Pancreas (tissue), 10 donors: ENCODE data around the gene NRG4. TPM values are rescaled to one million over a fixed set of nuclear protein-coding genes. Genes with fewer than 3 reads are reported as not detected.
"Not testable (repeated sequence)": the region's sequence is repeated elsewhere in the genome, so short reads cannot be mapped to it uniquely, and the experiment has no call there.

Experiments used
- ATAC-seq, 4 donors: fragments of 200-7000 bp; cut with Tn5 transposase; one replicate each; pipeline versions ENCODE4 v1.8.0 to v1.9.1; 2020; ENCODE audit warnings: mild to moderate bottlenecking in 4 of 4, moderate library complexity in 4 of 4
- DNase-seq, 6 donors: peaks; one replicate each; pipeline ENCODE4 v3.0.0-alpha.2; 2020
- FAIRE-seq: peaks from 2 replicates; lab custom pipeline; 2012; peaks lifted over from hg19 to GRCh38; lab: Jason Lieb, UNC
- H3K27ac ChIP-seq, 4 donors: fragments of 200-600 bp; sonication (generic); 1 replicate in 3 of 4; 2 replicates in 1 of 4; pipeline versions ENCODE4 v1.5.0 to v1.8.0; 2020
- H3K27me3 ChIP-seq, 4 donors: fragments of 200-600 bp; one replicate each; pipeline ENCODE4 v1.8.0; 2021
- H3K36me3 ChIP-seq, 3 donors: fragments of 200-600 bp; sonication (generic) in 1 of 3; one replicate each; pipeline versions ENCODE4 v1.5.0 to v1.8.0; 2020 to 2021
- H3K4me1 ChIP-seq, 3 donors: fragments of 200-600 bp; one replicate each; pipeline ENCODE4 v1.8.0; 2021
- H3K4me3 ChIP-seq, 4 donors: fragments of 200-600 bp; sonication (generic) in 2 of 4; one replicate each; pipeline versions ENCODE4 v1.5.0 to v1.8.0; 2020 to 2021
- H3K9me3 ChIP-seq, 4 donors: fragments of 200-600 bp; one replicate each; pipeline ENCODE4 v1.8.0; 2021
- WGBS, 2 donors: extraction: QIAGEN DNeasy Blood & Tissue Kit; methylation state at CpG; one replicate each; pipeline ENCODE4 v1.1.7; 2013; 5-methylcytosine and 5-hydroxymethylcytosine counted together
- intact Hi-C, 3 donors: fragments of 100-400 bp; cut with DNase I; formaldehyde crosslinking; loops; one replicate each; pipeline versions ENCODE4 v1.11.1 to v1.14.2; 2022
- polyA plus RNA-seq, 2 donors: library from polyadenylated mRNA; stranded (reverse); fragments of 200-250 nt; gene quantifications; one replicate each; pipeline ENCODE4 v1.2.3, GENCODE V29; 2013
- total RNA-seq, 6 donors: library from RNA; stranded (reverse); fragmentation: NEBNext Ultra II Directional in 4 of 6; extraction: Animal tissue kit (Norgen Biotek cat#: 25700) in 4 of 6; gene quantifications; one replicate each; pipeline versions ENCODE4 v1.2.1 to v1.2.4, GENCODE V29; 2021 to 2023
- TF ChIP-seq, protein P1 (sequence below), 4 donors: fragments of 200-600 bp; sonication (generic) in 3 of 4; IDR thresholded peaks; one replicate each; pipeline versions ENCODE4 v1.5.0 to v1.8.0; 2021; ENCODE audit warnings: antibody characterized with exemption in 4 of 4
- donor health status: healthy with polysubstance abuse.
- donor health status: DM: no; HTN: no; CAD: no; lungs with moderate emphysema.
- donor health status: DM: no; HTN: no; CAD: no.
- donor health status: control.
- donor health status: control.
- donor health status: Bipolar disorder and iron deficiency.
- donor health status: DM: yes; HTN: yes; CAD: no.
- donor health status: DM: no; HTN: no; CAD: no.
- donor health status: DM: no; HTN: no; CAD: no.
- donor health status: DM: yes; HTN: yes; CAD: no.

NRG4 gene
- total and polyA plus RNA-seq, 8 donors = 6.0 to 50.1 (median 27.8) TPM

- intact Hi-C loops = no loop called here
- no peaks in the 10 kb centered on the region for H3K27me3 ChIP-seq
- ATAC-seq (peak in 2 of 4 donors; percentile 45 to 50), FAIRE-seq (no peak), DNase-seq (no peak)
- no peak overlapping the region for H3K4me3 ChIP-seq
- peaks cover 0 to 12% (median 8%) of the 10 kb centered on the region in 3 donors for H3K36me3 ChIP-seq
- peaks cover 8 to 14% (median 10%) of the 10 kb centered on the region in 3 donors for H3K4me1 ChIP-seq
- TF ChIP-seq, protein P1, sequence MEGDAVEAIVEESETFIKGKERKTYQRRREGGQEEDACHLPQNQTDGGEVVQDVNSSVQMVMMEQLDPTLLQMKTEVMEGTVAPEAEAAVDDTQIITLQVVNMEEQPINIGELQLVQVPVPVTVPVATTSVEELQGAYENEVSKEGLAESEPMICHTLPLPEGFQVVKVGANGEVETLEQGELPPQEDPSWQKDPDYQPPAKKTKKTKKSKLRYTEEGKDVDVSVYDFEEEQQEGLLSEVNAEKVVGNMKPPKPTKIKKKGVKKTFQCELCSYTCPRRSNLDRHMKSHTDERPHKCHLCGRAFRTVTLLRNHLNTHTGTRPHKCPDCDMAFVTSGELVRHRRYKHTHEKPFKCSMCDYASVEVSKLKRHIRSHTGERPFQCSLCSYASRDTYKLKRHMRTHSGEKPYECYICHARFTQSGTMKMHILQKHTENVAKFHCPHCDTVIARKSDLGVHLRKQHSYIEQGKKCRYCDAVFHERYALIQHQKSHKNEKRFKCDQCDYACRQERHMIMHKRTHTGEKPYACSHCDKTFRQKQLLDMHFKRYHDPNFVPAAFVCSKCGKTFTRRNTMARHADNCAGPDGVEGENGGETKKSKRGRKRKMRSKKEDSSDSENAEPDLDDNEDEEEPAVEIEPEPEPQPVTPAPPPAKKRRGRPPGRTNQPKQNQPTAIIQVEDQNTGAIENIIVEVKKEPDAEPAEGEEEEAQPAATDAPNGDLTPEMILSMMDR (IDR thresholded peaks at IDR 0.05) = no peak
- 7 to 13% methylated on average over 1 of the region's 1 CpG for WGBS, 2 donors
- no peaks in the 10 kb centered on the region for H3K9me3 ChIP-seq
- H3K27ac ChIP-seq = no peak overlapping the region
These were observed 95.2 kb downstream of the NRG4 start for GRCh38 chr15:75916978-75917377.

DNA sequence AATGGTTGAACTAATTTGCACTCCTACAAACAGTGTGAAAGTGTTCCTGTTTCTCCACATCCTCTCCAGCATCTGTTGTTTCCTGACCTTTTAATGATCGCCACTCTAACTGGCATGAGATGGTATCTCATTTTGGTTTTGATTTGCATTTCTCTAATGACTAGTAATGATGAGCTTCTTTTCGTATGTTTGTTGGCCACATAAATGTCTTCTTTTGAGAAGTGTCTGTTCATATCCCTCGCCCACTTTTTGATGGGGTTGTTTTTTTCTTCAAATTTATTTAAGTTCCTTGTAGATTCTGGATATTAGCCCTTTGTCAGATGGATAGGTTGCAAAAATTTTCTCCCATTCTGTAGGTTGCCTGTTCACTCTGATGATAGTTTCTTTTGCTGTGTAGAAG is 101.9 kb downstream of the NRG4 start:
- H3K36me3 ChIP-seq = peaks cover 0 to 12% (median 6%) of the 10 kb centered on the region in 3 donors
- H3K27ac ChIP-seq, H3K27me3 ChIP-seq, DNase-seq, intact Hi-C loops, H3K4me3 ChIP-seq, FAIRE-seq, H3K4me1 ChIP-seq, H3K9me3 ChIP-seq, ATAC-seq: not testable (repeated sequence)
- WGBS, 2 donors = 95 to 96% methylated on average over 3 of the region's 3 CpGs

GRCh38 chr15:75905231-75905630 is 107.0 kb downstream of the NRG4 start:
- TF ChIP-seq, protein P1 (IDR thresholded peaks at IDR 0.05) = no peak
- DNase-seq (no peak), ATAC-seq (no peak), FAIRE-seq (no peak)
- no peaks in the 10 kb centered on the region for H3K36me3 ChIP-seq
- H3K27ac ChIP-seq = no peak overlapping the region
- WGBS, 2 donors = 51 to 59% methylated on average over 5 of the region's 5 CpGs
- peak overlapping the region in 1 of 4 donors; percentile 86 for H3K4me3 ChIP-seq
- no peaks in the 10 kb centered on the region for H3K27me3 ChIP-seq
- intact Hi-C loops = loop anchor here in 1 of 3 donors (10.0 kb wide), 1 partner anchor 60 kb away; the partner anchor contains the start of gene UBE2Q2
- no peaks in the 10 kb centered on the region for H3K9me3 ChIP-seq
- H3K4me1 ChIP-seq = peaks cover 0 to 6% (median 0%) of the 10 kb centered on the region in 3 donors

DNA sequence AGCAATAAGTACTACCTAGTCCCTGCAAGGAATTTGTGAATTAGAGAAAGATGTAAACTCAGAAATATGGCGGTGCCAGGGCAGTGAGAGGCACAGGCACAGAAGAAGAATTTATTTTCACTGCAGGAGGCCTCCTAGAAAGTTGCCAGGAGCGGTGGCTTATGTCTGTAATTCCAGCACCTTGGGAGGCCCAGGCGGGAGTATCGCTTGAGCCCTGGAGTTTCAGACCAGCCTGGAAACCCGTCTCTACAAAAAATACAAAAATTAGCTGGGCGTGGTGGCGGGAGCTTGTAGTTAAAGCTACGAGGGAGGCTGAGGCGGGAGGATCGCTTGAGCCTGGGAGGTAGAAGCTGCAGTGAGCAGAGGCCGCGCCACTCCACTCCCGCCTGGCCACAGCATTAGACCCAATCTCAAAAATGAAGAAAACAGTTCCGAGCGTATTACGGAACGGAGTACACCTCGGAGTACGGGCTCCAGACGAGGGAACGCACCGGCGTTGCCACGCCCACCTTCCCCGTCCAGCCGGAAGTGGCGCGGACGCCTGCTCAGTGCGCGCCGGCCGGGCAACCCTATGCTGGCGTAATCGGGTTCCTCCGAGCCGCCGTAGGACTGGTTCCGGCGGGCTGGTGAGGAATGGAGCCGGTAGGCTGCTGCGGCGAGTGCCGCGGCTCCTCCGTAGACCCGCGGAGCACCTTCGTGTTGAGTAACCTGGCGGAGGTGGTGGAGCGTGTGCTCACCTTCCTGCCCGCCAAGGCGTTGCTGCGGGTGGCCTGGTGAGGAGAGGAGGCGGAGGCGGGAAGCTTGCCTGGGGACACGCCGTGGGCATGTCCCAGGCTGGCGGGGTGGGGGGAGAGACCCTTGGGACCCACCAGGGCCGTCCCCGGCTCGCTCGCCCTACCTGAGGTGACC is 108.6 kb downstream of the NRG4 start, which contains the start of gene FBXO22:
Gene FBXO22 (plus strand): TSS at position 548 of the 909 bp plus-strand sequence. CDS start 86 bp downstream, at position 634.
- intact Hi-C loops = loop anchor here in 1 of 3 donors (10.0 kb wide), 1 partner anchor 59 kb away; the partner anchor contains the start of gene UBE2Q2
- Histone ChIP-seq H3K27me3 (no peaks in the 10 kb centered on the region), H3K4me3 (peak within 1 kb of the TSS; percentile 65 to 98 (median 84)), H3K4me1 (peaks cover 0 to 6% (median 0%) of the 10 kb centered on the region in 3 donors), H3K9me3 (no peaks in the 10 kb centered on the region), H3K27ac (peak within 1 kb of the TSS; percentile 46 to 82 (median 79)), H3K36me3 (no peaks in the 10 kb centered on the region)
- ATAC-seq (peak; percentile 97 to 99 (median 98)), DNase-seq (peak; percentile 89 to 97 (median 94)), FAIRE-seq (no peak)
- WGBS, 2 donors = 2% methylated on average over 54 to 63 of the region's 63 CpGs
- TF ChIP-seq, protein P1 (IDR thresholded peaks at IDR 0.05) = no peak

GRCh38 chr15:75902129-75902557 is 110.1 kb downstream of the NRG4 start:
- Histone ChIP-seq H3K27ac (no peak overlapping the region), H3K4me3 (no peak overlapping the region), H3K9me3 (no peaks in the 10 kb centered on the region), H3K36me3 (no peaks in the 10 kb centered on the region), H3K27me3 (no peaks in the 10 kb centered on the region), H3K4me1 (peaks cover 0 to 6% (median 0%) of the 10 kb centered on the region in 3 donors)
- DNase-seq (no peak), ATAC-seq (no peak), FAIRE-seq (no peak)
- TF ChIP-seq, protein P1 (IDR thresholded peaks at IDR 0.05) = no peak
- WGBS, 2 donors = 38 to 42% methylated on average over 8 of the region's 8 CpGs
- intact Hi-C loops = loop anchor here in 1 of 3 donors (10.0 kb wide), 1 partner anchor 57 kb away; the partner anchor contains the start of gene UBE2Q2
